Pons (tissue), 1 donor: Measurements from ENCODE around the gene GPHA2.

Experiments used
- DNase-seq: peaks from one replicate; pipeline ENCODE4 v3.0.0-alpha.2; 2016; ENCODE audit warnings: low spot score

GPHA2 gene

GRCh38 chr11:64909653-64910343 is 25.9 kb downstream of the GPHA2 start:
- no peak for DNase-seq

DNA sequence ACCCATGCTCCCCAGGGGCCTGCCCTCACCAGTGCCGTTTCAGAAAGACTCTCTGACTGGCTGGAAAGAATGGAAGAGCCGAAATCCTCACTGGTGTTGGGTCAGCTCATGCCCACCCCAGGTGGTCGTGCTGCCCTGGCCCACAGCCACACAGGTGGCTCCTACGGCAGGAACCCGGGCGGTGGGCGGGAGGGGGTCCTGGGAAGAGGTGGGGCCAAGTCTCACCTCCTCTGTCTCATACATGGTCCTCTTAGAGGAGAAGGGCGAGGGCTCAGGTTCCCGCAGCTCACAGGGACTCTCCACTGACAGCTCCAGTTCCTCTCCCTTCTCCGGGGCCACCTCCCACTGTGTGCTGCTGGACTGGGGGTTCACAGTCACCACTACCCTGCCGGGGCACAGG is 26.9 kb downstream of the GPHA2 start:
- DNase-seq = no peak

GRCh38 chr11:64906314-64906635 is 29.4 kb downstream of the GPHA2 start:
- no peak for DNase-seq

- DNase-seq = no peak
These were observed 30.0 kb downstream of the GPHA2 start for GRCh38 chr11:64905516-64906313.

DNA sequence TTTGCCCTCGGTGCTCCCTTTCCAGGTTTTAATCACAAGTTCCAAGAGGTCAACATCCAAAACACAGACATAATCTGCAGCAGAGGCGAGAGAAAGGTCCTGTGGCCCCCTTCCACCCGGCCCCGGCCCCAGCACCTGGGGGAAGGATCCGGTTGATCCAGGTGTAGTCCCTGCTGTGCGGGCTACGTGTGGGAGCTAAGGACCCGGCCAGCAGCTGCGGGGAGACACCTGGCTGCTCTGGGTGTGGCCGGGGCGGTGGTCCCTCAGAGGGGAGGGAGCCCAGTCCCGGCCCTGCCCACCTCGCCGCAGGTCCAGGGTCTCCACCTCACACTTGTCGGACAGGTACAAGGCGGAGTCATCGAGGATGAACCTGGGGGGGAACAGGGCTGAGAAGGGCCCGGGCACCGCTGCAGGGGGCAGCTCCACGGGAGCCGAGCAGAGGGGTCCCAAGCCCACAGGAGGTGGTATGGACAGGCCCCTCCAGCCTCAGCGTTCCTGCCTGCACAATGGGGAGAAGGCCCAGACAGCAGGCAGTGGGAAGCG is 32.3 kb downstream of the GPHA2 start:
- no peak for DNase-seq

GRCh38 chr11:64902102-64902900 is 33.4 kb downstream of the GPHA2 start:
- no peak for DNase-seq

- DNase-seq = no peak
These were observed 34.9 kb downstream of the GPHA2 start for GRCh38 chr11:64900774-64901173.

GRCh38 chr11:64900263-64900678 is 35.4 kb downstream of the GPHA2 start:
- DNase-seq = no peak

- DNase-seq = no peak
These were observed 37.2 kb downstream of the GPHA2 start for GRCh38 chr11:64898541-64898940.

DNA sequence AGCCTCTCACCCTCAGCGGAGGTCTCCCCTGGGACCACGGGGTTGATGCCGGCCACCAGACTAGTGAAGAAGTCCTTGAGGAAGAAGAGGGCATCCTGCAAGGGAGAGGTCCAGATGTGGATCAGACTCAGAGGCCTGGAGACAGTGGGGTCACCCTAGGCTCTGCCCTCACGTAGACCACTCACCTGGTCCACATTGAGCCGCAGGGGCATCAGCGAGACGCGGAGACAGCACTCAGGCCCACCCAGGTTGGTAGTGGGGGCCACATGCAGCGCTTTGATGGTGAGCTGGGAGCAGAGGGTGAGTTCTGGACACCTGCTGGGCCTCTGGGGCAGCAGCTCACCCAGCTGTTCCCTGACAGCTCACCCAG is 37.6 kb downstream of the GPHA2 start:
- no peak for DNase-seq

DNA sequence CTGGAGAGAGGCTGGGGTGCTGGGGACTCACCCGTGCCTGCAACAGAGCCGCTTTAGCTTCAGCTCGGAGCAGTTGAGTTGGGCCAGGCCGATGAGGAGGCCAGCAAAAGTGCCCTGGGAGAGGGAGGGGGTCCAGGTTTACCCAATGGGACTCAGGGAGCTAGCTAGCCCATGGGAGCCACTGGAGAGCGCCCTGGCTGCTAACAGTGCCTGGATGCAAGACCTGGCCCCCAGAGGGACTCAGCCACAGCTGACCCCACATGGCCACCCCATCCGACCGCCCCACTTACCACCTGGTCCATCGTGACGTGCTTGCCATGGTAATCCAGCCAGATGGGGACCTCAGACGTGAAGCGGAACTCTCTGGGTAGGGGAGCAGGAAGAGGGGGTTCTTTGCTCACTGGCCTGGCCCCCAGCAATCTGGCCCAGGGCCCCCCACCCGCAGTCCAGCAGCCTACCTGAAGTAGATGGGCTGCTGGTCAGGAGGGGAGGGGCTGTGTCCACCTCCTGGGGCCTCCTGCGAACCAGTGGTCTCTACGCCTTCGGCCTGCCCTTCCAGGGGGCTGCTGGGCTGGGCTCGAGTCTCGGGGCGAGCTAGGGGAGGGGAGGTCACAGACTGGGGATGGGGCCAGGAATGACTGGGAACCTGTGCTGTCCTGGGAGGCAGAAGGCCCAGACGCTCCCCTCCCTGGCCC is 38.2 kb downstream of the GPHA2 start:
- no peak for DNase-seq

DNA sequence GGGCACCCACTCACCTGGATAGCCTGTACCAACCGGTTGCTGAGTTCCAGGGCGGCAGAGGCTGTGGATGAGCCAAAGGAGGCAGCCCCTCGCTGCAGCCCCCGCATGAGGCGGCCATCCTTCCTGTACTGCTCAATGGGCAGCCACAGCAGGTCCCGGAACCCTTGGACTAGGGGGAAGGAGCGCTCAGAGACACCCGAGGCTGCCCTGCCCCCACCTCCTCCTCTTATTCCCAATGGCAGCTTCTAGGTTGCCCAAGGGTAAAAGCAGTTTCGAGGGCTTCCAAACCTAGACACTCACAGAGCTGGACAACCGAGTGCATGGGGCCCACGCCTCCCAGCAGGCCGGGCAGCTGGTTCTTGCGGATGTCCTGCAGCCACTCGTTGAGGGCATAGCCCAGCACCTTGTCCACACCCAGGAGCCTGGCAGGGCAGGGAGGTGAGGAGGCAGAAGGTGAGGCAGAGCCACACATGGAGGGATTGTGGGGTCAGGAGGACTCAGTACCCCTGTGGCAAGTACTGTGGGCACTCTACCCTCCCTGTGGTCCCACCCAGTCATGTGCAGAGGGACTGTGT is 39.2 kb downstream of the GPHA2 start:
- no peak for DNase-seq

DNA sequence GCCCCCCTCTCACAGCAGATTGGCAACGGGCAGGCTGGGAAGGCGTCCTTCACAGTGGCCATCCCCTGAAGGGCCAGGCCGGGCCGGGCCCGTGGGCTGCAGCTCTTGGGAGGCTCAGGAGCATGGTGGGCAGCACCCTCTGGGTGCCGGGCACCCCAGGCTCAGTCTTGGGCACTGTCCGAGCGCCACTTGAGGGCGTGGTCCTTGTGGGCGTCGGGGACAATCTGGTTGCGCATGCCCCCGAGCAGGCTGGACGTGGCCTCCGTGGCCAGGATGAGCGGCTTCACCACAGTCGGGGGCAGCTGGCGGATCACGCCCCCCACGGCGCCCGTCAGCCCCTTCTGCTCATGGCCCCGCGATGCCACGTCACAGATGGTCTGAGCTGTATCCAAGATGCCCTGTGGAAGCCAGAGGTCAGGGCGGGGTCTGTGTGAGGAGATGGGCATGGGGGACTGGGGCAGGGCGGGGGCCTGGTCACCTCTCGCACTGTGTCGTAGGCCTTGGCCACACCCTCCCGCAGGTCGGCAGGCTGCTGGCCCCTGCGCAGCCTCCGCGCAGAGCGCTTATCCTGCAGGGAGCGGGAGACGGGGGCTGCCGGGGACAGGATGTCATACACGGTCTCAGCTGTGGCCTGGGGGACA is 40.8 kb downstream of the GPHA2 start:
- DNase-seq = no peak

- peak; percentile 59 for DNase-seq
These were observed 41.5 kb downstream of the GPHA2 start for GRCh38 chr11:64894070-64894811.

- no peak for DNase-seq
These were observed 42.3 kb downstream of the GPHA2 start for GRCh38 chr11:64893194-64894069.

DNA sequence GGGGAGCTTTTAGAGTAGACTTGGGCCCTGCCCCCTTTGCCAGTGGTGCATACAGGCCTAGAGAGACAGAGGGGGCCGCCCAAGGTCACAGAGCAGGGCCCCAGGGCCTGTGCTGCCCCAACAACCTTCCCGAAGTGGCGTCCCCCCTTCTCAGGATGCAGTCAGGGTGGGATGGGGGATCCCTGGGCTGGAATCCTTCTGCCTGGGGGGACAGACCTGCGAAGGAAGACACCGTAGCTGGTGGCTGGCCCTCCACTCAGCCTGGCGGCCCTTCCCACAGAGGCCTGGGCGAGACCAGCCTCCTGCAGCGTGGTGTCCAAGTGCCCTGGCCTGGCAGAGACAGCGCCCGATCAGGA is 42.9 kb downstream of the GPHA2 start:
- DNase-seq = no peak

DNA sequence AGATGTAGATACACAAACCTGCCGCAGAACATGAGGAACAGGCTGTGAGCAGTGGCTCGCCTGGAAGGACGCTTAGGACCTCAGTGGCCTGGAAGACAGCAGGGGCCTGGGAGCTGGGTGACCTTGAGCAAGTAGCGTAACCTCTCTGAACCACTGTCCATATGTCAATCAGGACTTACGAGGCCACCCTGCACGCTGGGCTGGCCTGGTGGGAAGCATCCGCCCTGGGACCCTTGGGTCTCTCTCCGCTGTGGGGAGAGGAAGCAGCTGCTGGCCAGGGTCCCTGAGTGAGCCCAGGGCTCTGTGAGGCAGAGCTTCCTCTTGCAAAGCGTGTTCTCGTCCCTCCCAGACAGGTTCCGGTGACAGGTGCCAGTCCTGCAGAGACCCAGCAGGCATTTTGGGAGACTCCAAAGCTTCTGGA is 43.3 kb downstream of the GPHA2 start:
- DNase-seq = no peak

GRCh38 chr11:64891880-64892279 is 43.8 kb downstream of the GPHA2 start:
- DNase-seq = no peak

GRCh38 chr11:64891215-64891848 is 44.4 kb downstream of the GPHA2 start:
- DNase-seq = no peak
